ENCODE data around the gene CLIC6. TPM values are rescaled to one million over a fixed set of nuclear protein-coding genes. Genes with fewer than 3 reads are reported as not detected.
"Not testable (repeated sequence)": the region's sequence is repeated elsewhere in the genome, so short reads cannot be mapped to it uniquely, and the experiment has no call there.

CLIC6 gene
- total RNA-seq, 1 donor from 2014 or later = 8.9 TPM

DNA sequence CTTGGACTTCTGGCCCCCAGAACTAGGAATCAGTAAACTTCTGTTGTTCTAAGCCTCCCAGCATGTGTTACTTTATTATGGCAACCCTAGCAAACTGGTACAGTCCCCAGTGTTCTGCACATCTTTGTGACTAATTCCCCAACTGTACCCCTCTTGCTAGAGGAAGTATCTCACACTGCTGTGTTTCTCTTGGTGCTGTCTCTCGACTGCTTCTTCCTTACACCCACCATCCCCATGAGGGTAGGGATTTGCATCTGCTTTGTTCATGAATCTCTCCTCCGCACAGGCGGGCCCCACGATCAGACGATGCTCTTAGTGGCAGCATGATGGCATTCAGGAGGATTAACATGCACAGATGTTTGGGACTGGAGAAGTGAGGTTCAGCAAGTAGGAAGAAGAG is 46.7 kb downstream of the CLIC6 start:
- intact Hi-C loops (cut with DNase I) = no loop called here

DNA sequence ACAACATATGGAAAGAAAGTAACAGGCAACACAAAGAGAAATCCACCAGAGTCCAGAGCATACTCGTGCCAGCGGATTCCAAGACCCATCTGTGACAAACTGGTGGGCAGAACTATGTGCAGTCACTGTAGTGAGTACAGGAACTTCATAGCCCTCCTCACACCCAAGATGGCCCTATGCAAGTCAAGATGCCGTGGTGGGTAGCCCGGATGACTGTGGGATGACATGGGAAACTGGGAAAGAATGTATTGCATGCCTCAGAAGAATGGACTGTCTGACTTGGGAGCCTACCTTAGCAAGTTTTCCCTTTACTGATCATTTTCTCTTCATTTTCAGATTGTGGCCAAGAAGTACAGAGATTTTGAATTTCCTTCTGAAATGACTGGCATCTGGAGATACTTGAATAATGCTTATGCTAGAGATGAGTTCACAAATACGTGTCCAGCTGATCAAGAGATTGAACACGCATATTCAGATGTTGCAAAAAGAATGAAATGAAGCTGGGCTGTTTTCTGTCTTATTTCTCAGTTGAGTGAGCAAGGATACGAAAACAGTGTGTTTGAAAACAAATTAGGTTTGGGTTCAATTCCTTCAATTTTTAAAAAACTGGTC is 47.3 kb downstream of the CLIC6 start:
- intact Hi-C loops (cut with DNase I) = no loop called here

More for the DNA sequence above, 46.7 kb downstream of the CLIC6 start:
- no peak for DNase-seq (ENCODE audit: low spot score)

DNA sequence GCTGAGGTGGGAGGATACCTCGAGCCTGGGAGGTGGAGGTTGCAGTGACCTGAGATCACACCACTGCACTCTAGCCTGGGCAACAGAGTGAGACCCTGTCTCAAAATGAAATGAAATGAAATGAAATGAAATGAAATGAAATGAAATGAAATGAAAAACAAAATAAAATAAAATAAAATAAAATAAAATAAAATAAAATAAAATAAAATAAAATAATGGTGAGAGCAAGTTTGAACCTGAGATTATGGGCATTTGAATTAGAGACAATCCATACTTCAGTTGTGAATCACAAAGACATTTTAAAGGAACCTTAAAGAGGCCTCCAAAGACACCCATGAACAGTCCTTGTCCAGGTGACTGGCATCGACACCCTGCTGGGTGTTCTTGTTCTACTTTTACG is 49.7 kb downstream of the CLIC6 start:
- DNase-seq (ENCODE audit: low spot score); intact Hi-C loops (cut with DNase I): not testable (repeated sequence)

More for the DNA sequence above, 47.3 kb downstream of the CLIC6 start:
- DNase-seq (ENCODE audit: low spot score) = no peak

DNA sequence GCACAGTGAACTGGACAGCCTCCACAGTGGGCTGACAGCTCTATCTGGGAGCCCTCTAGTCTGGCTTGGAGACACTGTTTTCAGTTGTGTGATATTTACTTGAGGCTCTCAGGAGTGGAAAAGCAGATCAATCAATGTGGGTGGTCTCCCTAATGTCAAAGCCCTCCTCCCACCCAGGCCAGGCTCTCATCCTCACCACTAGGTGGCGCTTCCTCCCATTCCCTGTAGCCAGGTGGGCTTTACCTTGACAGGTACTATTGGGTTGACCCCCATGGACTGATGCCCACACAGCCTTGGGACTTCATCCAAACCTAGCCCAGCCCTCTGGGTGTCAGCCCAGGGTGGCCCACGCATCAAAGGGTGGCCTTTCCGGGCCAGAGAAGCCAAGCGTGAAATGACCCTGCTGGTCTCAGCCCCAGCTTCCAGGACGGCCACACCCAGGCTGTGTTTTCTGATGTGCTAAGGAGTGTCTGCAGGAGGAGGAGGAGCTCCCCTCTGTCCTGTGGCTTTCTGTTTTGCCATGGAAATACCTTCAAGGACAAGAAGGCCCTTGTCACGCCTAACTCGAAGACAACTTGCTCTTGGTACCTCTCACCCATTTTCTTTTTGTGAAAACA is 54.0 kb downstream of the CLIC6 start:
- DNase-seq (ENCODE audit: low spot score) = no peak
- intact Hi-C loops (cut with DNase I) = no loop called here

GRCh38 chr21:34724131-34724856 is 55.5 kb downstream of the CLIC6 start:
- DNase-seq (ENCODE audit: low spot score) = no peak
- intact Hi-C loops (cut with DNase I) = no loop called here

- no peak for DNase-seq (ENCODE audit: low spot score)
Measured at GRCh38 chr21:34724857-34725195, 56.0 kb downstream of the CLIC6 start.

DNA sequence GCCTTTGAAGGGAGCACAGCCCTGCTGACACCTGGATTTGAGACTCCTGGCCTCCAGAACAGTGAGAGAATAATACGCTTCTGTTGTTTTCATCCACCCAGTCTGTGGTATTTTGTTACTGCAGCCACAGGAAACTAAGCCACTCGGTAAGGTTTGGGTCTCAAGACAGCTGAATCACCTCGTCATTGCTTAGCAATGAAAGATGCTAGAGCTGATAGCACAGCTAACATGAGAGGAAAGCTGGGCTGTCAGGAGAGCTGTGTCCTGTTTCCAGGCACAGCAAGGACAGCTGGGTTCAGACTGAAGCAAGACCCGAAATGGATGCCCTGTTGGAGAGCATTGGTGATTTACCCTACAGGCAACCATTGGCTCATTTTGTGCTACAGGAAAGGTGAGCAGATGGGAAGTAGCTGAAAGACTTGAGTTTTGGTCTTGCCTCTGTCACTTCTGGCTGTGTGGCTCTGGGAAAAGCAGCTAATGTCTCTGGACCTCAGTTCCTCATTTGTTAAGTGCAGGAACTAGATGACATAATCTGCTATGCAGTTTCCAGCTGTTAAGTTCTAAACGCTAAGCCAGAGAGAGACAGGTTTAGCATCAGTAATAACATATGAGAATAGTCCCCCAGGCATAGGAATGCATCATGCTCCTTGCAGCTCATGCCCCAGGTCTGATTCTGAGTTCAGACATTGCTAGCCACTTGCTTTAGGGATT is 58.0 kb downstream of the CLIC6 start:
- intact Hi-C loops (cut with DNase I) = no loop called here
- DNase-seq (ENCODE audit: low spot score) = no peak

More at GRCh38 chr21:34724857-34725195, 56.0 kb downstream of the CLIC6 start:
- intact Hi-C loops (cut with DNase I) = no loop called here

- intact Hi-C loops (cut with DNase I) = no loop called here
- no peak for DNase-seq (ENCODE audit: low spot score)
Measured at GRCh38 chr21:34728479-34728878, 59.7 kb downstream of the CLIC6 start.

GRCh38 chr21:34730194-34730593 is 61.4 kb downstream of the CLIC6 start:
- intact Hi-C loops (cut with DNase I) = no loop called here
- no peak for DNase-seq (ENCODE audit: low spot score)

GRCh38 chr21:34730756-34731445 is 62.1 kb downstream of the CLIC6 start:
- DNase-seq (ENCODE audit: low spot score) = no peak
- intact Hi-C loops (cut with DNase I) = no loop called here

DNA sequence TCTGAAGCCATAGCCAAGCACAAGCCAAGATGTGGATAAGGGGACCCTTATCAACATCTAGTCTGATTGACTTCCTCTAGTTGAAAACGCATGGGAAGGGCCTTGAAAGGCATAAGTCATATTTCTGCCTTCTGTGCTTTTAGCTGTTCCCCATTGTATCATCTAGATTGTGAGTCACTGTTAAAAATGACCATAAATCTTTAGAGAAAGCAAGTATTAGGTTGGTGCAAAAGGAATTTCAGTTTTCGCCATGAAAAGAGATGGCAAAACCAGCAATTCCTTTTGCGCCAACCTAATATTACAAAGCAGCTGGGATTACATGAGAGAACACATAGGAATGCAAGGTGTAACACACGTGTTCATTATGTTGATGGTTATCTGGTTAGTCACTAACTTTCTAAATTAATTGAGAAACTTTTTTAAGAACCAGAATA is 63.6 kb downstream of the CLIC6 start:
- intact Hi-C loops (cut with DNase I) = no loop called here
- no peak for DNase-seq (ENCODE audit: low spot score)

DNA sequence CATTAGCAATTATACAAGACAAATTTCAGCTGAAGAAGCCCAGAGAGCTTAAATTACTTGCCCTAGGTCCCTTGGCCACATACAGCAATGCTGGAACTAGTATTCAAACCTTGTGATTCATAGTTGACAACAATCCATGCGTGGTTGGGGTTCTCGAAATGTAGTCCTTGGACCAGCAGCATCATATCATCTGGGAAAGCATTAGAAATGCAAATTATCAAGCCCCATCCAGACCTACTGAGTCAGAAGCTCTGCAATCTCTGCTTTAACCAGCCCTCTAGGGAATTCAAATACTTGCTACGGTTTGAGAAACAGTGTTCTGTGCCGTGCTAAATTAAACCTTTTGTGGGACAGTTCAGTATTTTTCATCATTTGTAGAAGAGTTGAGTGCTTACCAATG is 65.1 kb downstream of the CLIC6 start:
- no peak for DNase-seq (ENCODE audit: low spot score)
- intact Hi-C loops (cut with DNase I) = no loop called here

DNA sequence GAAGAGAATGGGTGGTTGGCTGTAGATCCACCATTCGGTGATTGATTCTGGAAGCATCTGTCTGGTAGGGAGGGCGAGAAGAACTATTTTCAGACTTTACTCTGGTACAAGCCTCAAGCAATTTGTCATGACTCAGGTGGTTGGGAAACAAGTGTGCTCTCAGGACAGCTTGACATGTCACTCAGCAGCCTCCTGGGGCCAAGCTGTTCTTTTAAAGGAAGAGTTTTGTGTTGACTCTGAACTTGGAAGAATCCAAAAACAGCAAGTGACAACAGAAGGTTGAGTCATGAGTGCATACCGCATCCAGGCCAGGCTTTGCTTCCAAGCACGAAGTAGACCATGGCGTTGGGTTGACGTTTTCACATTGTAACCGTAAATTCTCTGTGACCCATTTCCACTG is 65.9 kb downstream of the CLIC6 start:
- no peak for DNase-seq (ENCODE audit: low spot score)
- intact Hi-C loops (cut with DNase I) = no loop called here

DNA sequence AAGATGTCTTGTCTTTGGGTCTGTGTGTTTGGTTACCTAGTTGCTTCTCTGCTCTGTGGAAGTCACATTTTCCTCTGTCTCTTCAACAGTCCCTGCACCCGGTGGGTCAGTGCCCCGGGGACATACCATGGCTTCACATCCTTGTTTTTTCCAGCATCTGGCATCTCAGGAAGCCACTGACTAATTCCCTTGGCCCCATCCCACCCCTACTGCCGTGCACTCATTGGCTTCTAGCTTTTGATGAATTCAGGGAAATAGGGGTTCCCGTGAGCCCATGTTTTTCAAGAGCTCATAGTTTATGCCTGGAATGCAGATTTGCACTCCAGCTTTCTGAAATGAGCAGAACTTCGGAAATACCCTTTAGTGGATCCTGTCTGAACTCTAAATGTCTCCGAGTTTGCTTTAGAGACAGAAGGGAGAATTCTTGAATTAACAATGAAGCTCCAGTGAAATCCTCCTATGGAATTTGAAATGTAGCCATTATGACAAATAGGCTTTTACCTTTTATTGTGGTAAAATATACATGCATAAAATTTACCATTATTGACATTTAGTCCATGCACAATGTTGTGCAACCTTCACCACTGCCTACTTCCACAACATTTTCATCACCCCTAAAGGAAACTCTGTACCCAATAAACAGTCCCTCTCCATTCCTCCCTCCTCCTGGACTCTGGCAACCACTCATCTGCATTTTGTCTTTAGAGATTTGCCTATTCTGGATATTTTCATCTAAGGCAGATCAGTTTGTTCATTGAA is 67.5 kb downstream of the CLIC6 start:
- DNase-seq (ENCODE audit: low spot score) = no peak
- intact Hi-C loops (cut with DNase I) = no loop called here

- intact Hi-C loops (cut with DNase I) = no loop called here
- DNase-seq (ENCODE audit: low spot score) = no peak
Measured at GRCh38 chr21:34737115-34737514, 68.3 kb downstream of the CLIC6 start.

DNA sequence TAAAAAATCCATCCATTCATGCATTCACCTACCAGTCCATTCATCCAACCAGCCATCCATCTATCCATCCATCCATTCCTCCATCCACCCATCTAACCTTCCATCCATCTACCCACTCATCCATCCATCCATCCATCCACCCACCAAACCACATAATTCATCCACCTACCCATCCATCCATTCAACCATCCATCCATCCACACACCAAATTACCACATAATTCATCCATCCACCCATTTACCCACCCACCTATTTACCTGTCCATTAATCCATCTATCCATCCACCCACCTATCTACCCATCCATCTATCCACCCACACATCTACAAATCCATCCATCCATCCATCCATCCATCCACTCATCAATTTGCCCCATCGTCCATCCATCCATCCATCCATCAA is 71.4 kb downstream of the CLIC6 start:
- DNase-seq (ENCODE audit: low spot score) = no peak
- intact Hi-C loops (cut with DNase I) = loop anchor here (10.0 kb wide), 1 partner anchor 665 kb away; no protein-coding TSS in a partner anchor

DNA sequence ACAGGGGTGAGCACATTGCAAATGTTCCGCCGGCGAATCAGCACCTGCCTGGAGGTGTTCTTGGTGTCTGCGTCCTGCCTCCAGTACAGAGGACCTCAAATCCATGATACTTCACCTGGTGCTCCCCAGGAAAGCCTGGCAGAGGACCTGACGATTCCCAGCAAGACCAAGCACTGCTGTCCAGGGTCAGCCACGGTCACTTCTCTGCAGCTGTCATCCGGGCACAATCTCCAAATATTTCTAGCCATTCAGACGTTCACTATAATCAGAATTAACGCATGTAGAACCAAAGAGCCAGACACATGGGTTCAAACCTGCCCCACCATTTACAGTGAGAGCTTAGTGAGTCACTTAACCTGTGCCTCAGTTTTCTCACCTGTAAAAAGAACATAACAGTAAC is 74.5 kb downstream of the CLIC6 start:
- no peak for DNase-seq (ENCODE audit: low spot score)
- intact Hi-C loops (cut with DNase I) = loop anchor here (10.0 kb wide), 1 partner anchor 662 kb away; no protein-coding TSS in a partner anchor

DNA sequence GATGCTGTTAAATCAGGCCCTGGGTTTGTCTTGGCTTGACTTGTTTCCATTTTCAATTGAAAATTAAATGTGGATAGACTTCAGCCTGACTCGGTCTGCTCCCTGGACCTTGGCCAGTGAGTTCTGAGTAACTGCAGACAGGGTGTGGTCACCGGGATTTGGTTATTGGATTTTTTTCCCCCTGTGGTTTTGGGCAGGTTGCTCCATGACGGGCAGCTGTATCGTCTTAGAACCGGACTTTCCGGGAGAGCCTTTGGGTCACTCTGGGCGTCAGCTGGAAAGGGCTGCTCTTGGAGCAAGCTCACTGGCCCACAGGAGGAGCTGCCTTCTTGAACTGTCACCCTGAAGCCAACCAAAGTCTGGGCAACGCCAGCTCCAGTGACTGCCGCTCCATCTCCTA is 75.0 kb downstream of the CLIC6 start:
- DNase-seq (ENCODE audit: low spot score) = no peak
- intact Hi-C loops (cut with DNase I) = loop anchor here (10.0 kb wide), 1 partner anchor 661 kb away; no protein-coding TSS in a partner anchor

DNA sequence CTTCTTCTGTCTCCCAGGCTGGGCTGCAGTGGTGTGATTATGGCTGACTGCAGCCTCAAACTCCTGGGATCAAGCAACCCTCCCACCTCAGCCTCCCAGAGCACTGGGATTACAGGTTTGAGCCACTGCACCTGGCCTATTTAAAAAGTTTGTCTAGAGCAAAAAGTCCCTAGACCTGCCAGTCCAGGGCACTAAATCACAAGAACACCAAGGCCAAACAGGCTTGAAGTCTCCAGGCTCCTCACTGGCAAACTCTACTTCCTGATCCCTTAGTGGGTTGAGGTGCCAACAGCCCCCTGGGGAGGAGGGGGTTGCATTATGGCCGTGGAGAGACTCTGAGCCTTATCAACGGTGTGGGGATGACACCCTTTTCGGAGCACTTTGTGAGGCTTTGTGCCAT is 76.0 kb downstream of the CLIC6 start:
- intact Hi-C loops (cut with DNase I) = loop anchor here (5.0 to 10.0 kb wide), 4 partner anchors 142 to 1192 kb away; no protein-coding TSS in a partner anchor
- DNase-seq (ENCODE audit: low spot score) = no peak
